GM19463 (cell line): ENCODE measurements around the gene TTC31.
"Not testable (repeated sequence)": the region's sequence is repeated elsewhere in the genome, so short reads cannot be mapped to it uniquely, and the experiment has no call there.

Experiments used
- ATAC-seq: cut with Tn5 transposase; IDR thresholded peaks from one replicate; pipeline ENCODE4 v1.9.1; 2021; ENCODE audit warnings: mild to moderate bottlenecking, moderate library complexity; ENCODE audit not compliant: unreplicated experiment

Gene TTC31

GRCh38 chr2:74483675-74484164 lies 839 bp downstream of the TTC31 start:
- not testable (repeated sequence) for ATAC-seq

- no peak for ATAC-seq
These were observed 3.3 kb downstream of the TTC31 start for GRCh38 chr2:74486141-74486540.

DNA sequence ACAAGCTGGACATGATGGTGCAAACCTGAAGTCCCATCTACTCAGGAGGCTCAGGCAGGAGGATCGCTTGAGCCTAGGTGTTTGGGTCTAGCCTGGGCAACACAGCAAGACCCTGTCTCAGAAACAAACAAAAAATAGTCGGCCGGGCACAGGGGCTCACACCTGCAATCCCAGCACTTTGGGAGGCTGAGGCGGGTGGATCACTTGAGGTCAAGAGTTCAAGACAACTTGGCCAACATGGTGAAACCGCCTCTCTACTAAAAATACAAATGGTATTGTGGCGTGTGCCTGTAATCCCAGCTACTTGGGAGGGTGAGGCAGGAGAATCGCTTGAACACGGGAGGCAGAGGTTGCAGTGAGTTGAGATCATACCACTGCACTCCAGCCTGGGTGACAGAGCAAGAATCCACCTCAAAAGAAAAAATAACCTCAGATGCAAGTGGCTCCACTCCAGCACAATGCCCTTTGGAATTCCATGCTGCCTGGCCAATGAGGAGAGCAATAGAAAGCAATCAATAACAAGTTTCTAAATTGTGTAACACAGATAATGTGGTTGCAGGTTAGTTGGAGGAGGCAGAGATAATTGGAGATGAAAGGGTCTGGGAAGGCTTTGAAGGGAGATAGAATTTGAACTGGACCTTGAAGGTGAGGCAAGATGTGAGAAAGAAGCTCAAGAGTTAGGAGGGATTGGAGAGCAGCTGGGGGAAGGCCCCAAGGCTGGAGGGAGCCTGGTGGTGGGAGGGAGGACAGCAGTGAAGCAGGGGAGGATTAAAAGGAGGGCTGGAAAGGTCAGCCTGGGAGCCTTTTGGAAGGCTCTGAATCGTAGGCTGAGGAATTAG lies 6.0 kb downstream of the TTC31 start:
- ATAC-seq: no peak

DNA sequence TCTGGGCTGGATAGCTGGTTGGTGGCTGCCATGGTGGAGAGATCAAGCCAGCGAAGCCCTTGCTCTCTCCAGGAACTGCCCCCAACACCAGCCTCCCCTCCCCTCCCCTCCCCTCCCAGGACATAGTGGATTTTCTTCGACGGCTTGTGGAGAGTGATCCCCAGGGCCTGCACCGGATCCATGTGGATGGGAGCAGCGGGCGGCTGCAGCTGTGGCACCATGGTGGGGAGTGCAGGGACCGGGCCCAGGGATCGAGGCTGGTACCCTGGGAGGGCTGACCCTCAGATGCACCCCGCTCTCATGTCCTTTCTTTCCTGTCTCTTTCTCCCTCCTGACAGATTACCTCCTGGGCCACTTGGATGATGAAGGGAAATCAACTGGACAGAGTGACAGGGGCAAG lies 7.0 kb downstream of the TTC31 start:
- no peak for ATAC-seq

DNA sequence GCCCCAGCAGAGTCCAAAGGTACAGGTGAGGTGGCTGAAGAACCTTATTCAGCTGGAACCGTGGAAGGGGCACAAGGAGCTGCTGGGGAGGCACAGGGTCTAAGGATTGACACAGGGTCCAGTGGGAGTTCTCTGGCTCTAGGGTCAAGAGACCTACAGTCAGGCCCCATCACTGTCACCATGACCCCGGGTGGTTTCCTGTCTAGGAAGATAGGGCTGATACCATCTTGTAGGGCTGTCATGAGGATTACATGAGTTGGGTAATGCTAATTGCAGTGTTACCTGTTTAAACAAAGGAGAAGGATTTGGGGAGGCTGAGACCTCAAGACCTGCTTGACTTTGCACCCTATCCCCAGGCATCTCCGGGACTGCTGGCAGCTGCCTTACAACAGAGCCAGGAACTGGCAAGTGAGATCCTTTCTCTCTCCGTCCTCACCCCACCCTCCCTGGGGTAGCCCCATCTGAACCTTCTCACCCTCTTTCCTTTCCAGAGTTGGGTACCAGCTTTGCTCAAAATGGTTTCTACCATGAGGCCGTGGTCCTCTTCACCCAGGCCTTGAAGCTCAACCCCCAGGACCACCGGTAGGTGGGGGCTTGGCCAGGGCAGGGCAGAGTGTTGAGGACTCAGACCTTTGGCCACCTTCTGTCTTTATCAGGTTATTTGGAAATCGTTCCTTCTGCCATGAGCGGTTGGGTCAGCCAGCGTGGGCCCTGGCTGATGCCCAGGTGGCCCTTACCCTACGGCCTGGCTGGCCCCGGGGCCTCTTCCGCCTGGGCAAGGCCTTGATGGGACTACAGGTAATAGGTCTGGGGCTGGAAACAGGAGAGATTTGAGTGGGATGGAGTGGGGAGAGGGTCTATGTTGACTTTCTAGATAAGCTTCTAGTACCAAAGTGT lies 9.0 kb downstream of the TTC31 start:
- ATAC-seq: no peak

DNA sequence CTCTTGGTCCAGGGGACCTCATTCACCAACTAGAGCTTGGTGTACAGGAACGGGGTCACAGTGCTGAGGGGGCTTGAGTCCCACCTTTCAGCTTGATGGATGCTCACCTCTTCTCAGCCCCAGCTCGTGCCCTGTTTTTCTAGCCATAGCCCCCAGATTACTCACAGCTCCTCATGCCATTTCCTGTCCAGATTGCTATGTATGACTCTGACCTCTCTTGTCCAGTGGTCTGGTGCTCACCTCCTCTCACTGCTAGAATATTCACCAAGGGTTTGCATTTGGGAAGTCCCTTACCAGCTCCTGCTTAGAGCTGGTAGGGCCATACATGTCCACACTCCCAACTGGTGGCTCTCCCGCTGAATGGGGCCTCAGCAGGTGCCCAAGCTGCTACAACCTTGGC lies 10.7 kb downstream of the TTC31 start:
- ATAC-seq: no peak

DNA sequence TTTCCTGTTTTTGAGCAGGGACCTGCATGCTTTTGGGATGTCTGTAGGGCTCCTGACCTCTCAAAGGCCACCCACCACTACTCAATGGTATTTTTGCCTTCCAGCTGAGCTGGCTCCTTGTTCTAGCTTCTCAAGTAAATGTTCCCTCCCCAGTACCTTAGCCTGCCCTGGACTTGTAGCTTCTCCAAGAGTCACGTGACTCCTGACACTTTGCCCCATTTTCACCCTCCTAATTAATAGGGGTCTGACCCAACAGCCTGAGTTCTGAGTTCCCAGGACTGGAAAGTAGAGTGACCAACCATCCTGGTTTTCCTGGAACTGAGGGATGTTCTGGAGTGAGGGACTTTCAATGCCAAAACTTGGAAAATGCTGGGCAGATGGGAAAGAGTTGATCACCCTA lies 12.6 kb downstream of the TTC31 start:
- no peak for ATAC-seq

DNA sequence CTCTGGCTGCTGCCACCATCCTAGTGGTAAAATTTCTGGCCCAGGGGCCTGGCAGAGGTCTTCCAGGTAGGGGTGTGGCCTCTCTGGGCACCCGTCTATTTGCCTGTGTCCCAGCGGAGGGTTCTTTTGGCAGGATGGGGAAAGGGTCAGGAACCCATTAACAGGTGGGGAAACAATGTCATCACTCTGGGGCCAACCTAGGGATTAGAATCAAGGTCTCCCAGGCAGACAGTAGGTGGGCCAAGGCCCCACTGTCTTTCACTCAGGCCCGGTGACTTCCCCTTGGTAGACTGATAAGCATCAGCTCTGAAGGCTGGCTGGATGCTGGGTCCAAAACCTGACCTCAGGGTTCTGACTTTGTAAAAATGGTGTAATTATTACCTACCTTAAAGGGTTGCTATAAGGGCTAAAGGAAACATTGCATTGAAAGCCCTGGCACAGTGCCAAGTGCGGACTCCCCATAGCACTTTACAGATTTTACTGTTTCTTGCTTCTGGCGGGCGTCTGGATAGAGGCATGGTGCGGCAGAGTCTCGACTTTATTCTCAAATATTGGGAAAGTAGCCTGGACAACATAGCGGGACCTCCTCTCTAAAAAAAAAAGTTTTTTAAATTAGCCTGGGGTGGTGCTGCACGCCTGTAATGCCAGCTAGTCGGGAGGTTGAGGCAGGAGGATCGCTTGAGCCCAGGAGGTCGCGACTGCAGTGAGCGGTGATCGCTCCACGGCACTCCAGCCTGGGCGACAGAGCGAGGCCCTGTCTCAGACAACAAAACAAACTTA lies 14.3 kb downstream of the TTC31 start:
- ATAC-seq: no peak

DNA sequence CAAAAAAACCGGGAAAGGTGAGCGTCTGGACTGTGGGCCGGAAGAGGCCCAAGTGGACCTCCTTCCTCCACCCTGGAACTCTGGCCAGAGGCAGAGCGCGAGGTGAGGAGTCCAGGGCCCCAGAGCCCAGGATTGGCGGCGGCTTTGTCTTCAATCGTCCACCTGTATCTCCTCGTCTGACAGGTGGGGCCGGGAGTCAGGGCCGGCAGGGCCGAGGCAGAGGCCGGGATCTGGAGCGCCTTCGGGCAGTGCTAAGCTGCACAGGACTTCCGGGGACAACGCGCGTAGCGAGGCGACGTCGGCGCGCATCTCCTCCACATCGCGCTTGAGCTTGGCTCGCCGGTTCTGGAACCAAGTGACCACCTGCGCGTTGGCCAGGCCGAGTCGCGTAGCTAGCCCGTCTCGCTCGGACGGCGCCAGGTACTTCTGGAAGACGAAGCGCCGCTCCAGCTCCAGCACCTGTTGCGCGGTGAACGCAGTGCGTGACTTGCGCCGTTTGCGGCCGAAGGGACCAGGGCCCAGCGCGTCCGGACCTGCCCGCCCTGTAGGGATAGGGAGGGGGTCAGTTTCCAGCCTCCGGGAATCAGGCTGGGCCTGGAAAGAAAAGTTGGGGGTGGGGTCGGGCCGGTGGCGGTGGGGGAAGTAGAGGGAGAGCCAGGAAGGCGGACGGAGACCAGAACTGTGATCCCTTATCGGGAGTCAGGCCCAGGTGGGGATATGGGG lies 15.1 kb downstream of the TTC31 start:
- no peak for ATAC-seq

DNA sequence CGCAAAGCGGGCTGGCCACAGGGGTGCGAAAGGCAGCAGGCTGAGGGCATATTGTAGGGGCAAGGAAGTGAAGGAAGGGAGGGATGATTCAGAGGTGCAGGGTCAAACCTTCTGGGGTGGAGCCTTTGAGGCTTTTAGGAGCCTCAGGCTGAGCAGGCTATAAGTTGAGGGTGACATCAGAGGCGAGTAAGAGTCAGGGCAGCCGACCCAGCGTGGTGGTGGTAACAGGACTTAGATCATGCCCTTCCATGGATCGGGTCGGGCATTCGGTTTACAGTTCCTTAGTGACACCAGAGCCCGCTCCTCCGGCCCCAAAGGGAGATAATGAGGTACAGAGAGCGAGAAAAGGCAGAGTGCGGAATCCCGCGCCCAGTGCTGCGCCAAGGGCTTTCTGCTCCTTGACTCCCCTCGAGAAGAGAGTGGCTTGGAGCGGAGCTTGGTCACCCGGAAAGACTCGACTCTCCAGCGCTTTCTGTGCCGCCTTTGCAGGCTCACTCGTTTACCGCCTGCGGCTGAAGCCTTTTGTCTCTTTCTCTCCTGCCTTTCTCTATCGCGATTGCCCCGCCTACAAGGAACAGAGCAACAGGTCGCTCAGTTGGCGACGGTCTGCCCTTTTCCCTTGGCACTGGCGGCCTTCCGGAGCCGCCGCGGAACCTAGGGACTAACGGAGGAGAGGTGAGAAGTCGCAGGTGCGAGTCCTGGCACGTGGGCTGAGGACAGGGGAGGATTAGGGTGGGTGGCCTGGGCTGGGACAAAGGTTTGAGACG lies 15.8 kb downstream of the TTC31 start:
- no peak for ATAC-seq

- ATAC-seq: no peak
These were observed 16.5 kb downstream of the TTC31 start, which contains the start of gene LBX2 for GRCh38 chr2:74499267-74499939. Gene LBX2 (minus strand): TSS chr2:74499603. CDS start chr2:74499537, 66 bp downstream.

DNA sequence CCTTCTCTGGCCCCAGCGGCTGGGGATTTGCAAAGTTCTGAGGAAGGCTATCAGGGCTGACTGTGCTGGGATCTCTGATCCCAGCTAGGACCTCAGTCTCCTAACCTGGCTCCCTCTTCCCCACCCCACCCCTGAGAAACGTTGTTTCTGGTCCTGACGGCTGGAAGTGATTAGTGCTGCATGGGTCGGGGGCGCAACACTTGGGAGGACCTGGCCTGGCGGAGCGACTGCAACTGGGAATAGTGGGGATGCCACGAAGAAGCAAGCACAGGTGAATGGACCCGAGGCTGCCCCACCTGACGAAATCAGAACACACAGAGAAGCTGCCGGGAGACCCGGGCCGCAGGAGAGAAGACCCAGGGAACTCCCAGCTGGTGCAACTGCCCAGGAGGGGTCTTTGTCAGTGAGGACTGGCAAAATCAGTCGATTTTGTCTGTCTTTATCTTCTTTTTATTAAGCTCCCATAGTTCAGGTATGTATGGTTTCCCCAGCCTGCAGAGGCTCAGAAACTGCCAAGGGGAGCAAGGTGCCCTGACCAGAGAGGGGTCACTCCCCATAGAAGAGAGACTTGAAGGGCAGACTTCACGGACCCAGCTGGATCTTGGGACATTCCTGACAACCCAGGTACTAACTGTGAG lies 17.2 kb downstream of the TTC31 start:
- ATAC-seq: no peak

- ATAC-seq: no peak
These were observed 17.7 kb downstream of the TTC31 start for GRCh38 chr2:74500578-74500946.

DNA sequence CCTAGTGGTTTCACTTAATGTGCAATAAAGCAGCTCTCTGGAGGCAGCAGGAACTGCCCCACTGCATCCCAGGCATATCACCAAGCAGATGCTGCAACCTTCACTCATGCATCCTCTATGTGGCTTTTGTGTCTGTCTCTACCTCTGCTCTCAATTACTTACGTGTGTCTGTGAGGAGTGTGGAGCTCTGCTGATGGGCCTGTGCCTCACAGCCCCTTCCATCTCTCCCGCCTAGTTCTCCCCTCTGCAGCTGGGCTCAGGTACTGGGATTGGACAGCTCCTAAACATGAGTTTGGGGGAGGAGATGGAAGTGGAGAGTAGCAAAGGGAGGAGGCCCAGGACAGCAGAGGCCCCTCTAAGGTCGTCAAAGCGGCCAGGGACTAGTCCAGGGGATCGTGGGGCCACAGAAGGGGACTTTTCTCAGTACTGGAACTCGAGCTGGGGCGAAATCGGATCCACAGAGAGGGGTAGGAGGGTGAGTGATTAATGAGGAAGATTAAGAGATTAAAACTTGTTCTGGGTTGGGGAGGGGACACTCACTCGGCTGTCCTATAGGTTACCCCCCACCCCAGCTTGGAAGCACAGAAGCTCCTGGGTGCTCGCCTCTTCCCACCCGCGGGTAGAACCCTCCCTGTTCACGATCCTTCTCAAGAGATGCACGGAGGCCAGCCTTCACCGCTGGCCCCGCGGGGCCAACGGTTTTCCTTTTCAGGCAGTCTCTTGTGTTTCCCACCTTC lies 18.6 kb downstream of the TTC31 start:
- ATAC-seq: no peak

GRCh38 chr2:74502147-74502719 lies 19.4 kb downstream of the TTC31 start:
- no peak for ATAC-seq

- ATAC-seq: peak; percentile 48
These were observed 20.0 kb downstream of the TTC31 start for GRCh38 chr2:74502720-74503505.
